Suprapubic skin (tissue), 4 donors: Measurements from ENCODE around the gene ZNF12.

Experiments used
- CTCF ChIP-seq, 2 donors: fragments of 200-600 bp in 1 of 2; fragments of 450-650 bp in 1 of 2; sonication (generic) in 1 of 2; IDR thresholded peaks; one replicate each; pipeline ENCODE4 v1.5.1; 2016 to 2019; ENCODE audit warnings: antibody characterized with exemption in 2 of 2, mild to moderate bottlenecking in 1 of 2, moderate library complexity in 1 of 2
- POLR2A ChIP-seq, 2 donors: fragments of 450-650 bp; IDR thresholded peaks; one replicate each; pipeline ENCODE4 v1.6.1; 2017; ENCODE audit warnings: antibody characterized with exemption in 2 of 2, mild to moderate bottlenecking in 2 of 2, moderate library complexity in 2 of 2
- POLR2AphosphoS5 ChIP-seq, 3 donors: sonication (generic); formaldehyde crosslinking; IDR thresholded peaks; one replicate each; pipeline ENCODE4 v1.6.1; 2017; ENCODE audit warnings: antibody characterized with exemption in 3 of 3

- TF ChIP-seq CTCF (IDR thresholded peaks at IDR 0.05) (no peak), POLR2A (IDR thresholded peaks at IDR 0.05) (peak in 1 of 2 donors; percentile 22), POLR2AphosphoS5 (IDR thresholded peaks at IDR 0.05) (no peak)
Measured at GRCh38 chr7:6729492-6730342, 23.0 kb upstream of the ZNF12 start.
